Fibroblast of skin of left biceps (primary cell): ENCODE measurements around the gene TMPRSS3.

ENCODE experiments used
- DNase-seq, 2 experiments: peaks; one replicate each; pipeline ENCODE4 v3.0.0-alpha.2; 2013; ENCODE audit warnings: low read depth in 2 of 2

TMPRSS3 gene

DNA sequence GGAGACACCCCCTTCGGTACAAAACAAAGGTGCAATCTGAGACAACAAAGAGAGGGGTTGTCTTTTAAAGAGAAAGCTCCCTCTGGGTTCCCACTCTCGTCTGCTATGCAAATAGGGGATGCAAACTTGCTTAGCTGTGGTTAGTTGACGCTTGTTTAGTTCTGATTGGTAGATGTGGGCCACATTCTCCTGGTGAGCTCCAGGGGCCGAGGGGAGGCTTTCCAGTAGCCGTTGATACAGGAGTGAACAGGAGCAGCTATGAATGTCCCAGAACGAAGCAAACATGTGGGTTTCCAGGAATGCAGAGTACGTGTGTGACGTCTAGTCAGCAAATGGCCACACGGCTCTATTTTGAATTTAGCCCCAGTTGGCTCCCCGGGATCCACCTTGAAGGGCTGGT, 59.8 kb downstream of the TMPRSS3 start:
- DNase-seq: no peak

DNA sequence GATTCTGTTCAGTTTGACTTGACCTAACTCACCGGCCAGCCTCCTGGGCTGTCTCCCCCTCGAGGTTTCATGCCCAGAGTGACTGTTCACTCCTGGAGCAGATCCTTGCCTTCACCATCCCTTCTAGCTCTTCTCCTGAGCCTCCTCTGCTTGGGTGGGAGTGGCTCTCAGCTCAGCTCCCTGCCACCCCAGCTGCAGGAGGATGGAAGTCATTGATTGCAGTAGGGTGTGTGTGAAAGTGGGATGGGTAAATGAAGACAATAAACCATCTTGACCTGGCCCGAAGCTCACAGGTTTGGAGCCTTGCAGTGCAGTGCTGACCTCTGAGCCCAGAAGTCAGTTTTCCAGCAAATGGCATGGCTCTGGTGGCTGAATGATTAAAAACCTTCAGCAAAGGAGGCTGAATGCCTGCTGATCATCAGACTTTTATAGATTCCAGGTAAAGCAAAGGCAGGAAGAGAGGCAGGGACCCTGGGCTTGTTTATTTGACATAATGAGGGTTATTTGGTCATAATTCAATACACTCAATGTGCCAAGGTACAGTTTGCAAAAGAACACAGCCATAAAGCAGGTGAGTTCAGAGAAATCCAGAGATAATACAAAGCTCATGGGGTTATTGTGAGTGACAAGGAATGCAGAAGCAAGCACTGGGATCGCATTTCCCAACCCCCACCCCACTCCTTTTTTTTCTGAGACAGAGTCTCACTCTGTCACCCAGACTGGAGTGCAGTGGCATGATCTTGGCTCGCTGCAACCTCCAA, 63.1 kb downstream of the TMPRSS3 start:
- no peak for DNase-seq

GRCh38 chr21:42331660-42332059, 64.2 kb downstream of the TMPRSS3 start:
- DNase-seq: no peak

DNA sequence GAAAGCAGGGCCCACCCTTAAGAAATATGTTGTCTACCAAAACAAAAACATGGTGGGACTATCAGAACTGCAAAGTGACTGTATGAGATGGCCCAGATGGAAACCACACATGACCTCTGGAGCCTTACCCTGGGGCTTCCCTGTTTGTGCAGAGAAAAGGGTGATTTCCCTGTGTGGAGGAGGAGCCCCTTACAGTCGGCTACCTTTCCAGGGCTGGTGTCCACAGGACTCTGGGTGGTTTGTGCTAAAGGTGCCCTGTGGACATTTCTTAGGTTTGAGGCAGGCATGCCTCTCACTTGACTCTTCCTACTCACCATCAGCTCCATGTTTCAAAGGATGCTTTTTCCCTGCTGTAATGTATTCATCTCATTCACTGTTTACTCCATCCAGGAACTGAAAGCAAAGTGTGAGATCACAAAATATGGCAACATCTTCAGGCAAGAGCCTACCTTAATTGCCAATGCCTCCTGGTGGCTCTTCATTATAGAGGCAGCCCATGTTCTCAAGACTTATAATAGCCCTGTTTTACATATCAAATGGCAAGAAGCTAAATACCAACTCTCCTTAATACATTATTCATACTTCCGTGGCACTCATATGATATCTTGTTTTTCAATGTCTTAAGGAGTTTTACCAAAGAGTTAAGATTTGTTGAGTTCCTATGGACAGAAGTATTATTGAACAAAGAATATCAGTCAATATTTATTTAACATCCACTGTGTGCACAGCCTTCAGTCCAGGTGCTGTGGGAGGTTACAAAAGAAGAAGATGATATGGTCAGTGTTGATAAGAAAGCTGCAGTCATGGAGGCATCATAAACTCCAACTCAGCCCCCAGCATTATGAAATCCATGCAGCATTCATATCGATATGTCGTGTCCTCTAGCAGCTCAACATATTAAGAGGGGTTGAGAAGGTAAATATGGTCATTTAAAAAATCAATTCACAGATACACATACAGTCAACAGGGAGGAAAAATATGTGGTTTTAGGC, 65.2 kb downstream of the TMPRSS3 start:
- no peak for DNase-seq

GRCh38 chr21:42324896-42325295, 71.0 kb downstream of the TMPRSS3 start:
- no peak for DNase-seq
